LNCAP (cell line): Measurements from ENCODE around the gene NCKAP5.

Source experiments
- CTCF ChIP-seq: fragments of 450-650 bp; IDR thresholded peaks from 2 replicates; pipeline ENCODE4 v1.5.1; 2017; ENCODE audit warnings: mild to moderate bottlenecking

Gene NCKAP5

GRCh38 chr2:132692816-132693215 lies 875.4 kb downstream of the NCKAP5 start:
- TF ChIP-seq CTCF: no peak

- TF ChIP-seq CTCF: no peak
Observed at GRCh38 chr2:132691556-132691955, 876.7 kb downstream of the NCKAP5 start.

GRCh38 chr2:132690664-132691303 lies 877.5 kb downstream of the NCKAP5 start:
- no peak for TF ChIP-seq CTCF

- no peak for TF ChIP-seq CTCF
Observed at GRCh38 chr2:132681766-132682165, 886.5 kb downstream of the NCKAP5 start.

GRCh38 chr2:132680544-132680943 lies 887.7 kb downstream of the NCKAP5 start:
- no peak for TF ChIP-seq CTCF

GRCh38 chr2:132678483-132678882 lies 889.8 kb downstream of the NCKAP5 start:
- no peak for TF ChIP-seq CTCF

- TF ChIP-seq CTCF: no peak
Observed at GRCh38 chr2:132677661-132678060, 890.6 kb downstream of the NCKAP5 start.

- no peak for TF ChIP-seq CTCF
Observed at GRCh38 chr2:132676999-132677398, 891.3 kb downstream of the NCKAP5 start.
